Measurements from ENCODE around the gene BLMH.
"Not testable (repeated sequence)": the region's sequence is repeated elsewhere in the genome, so short reads cannot be mapped to it uniquely, and the experiment has no call there.

Gene BLMH

GRCh38 chr17:30225112-30225511 is 66.6 kb downstream of the BLMH start:
- no peak for DNase-seq

GRCh38 chr17:30224419-30224960 is 67.3 kb downstream of the BLMH start:
- no peak for DNase-seq

GRCh38 chr17:30222721-30223175 is 69.0 kb downstream of the BLMH start:
- no peak for DNase-seq

GRCh38 chr17:30222251-30222650 is 69.5 kb downstream of the BLMH start:
- DNase-seq, result no peak

- DNase-seq, result no peak
Measured at GRCh38 chr17:30221346-30221745, 70.4 kb downstream of the BLMH start.

GRCh38 chr17:30220414-30220813 is 71.3 kb downstream of the BLMH start:
- DNase-seq, result no peak

GRCh38 chr17:30219833-30220232 is 71.9 kb downstream of the BLMH start:
- DNase-seq, result no peak

GRCh38 chr17:30219315-30219714 is 72.4 kb downstream of the BLMH start:
- no peak for DNase-seq

- DNase-seq, result no peak
Measured at GRCh38 chr17:30218799-30219198, 72.9 kb downstream of the BLMH start.

GRCh38 chr17:30217746-30218245 is 73.9 kb downstream of the BLMH start:
- DNase-seq, result no peak

GRCh38 chr17:30217054-30217453 is 74.7 kb downstream of the BLMH start:
- DNase-seq, result no peak

- no peak for DNase-seq
Measured at GRCh38 chr17:30212750-30213149, 79.0 kb downstream of the BLMH start.

- no peak for DNase-seq
Measured at GRCh38 chr17:30211371-30211770, 80.4 kb downstream of the BLMH start.

- DNase-seq, result no peak
Measured at GRCh38 chr17:30210901-30211300, 80.8 kb downstream of the BLMH start.

- DNase-seq, result no peak
Measured at GRCh38 chr17:30210366-30210765, 81.4 kb downstream of the BLMH start.

GRCh38 chr17:30209930-30210329 is 81.8 kb downstream of the BLMH start:
- DNase-seq, result no peak

GRCh38 chr17:30208214-30208613 is 83.5 kb downstream of the BLMH start:
- DNase-seq, result no peak

- no peak for DNase-seq
Measured at GRCh38 chr17:30207655-30208054, 84.1 kb downstream of the BLMH start.

GRCh38 chr17:30203471-30203981 is 88.2 kb downstream of the BLMH start:
- DNase-seq, result no peak

GRCh38 chr17:30200656-30201055 is 91.1 kb downstream of the BLMH start:
- DNase-seq, result not testable (repeated sequence)

- no peak for DNase-seq
Measured at GRCh38 chr17:30200106-30200505, 91.6 kb downstream of the BLMH start.

GRCh38 chr17:30199600-30199999 is 92.1 kb downstream of the BLMH start:
- DNase-seq, result no peak

Measured in NK-92 treated with Interleukin-12 subunit alpha and Interleukin-12 subunit beta, amount 100 ng/mL, for 24 hours (cell line).